ENCODE results near the gene NLGN1.

- no peak for TF ChIP-seq CTCF (IDR thresholded peaks at IDR 0.05; ENCODE audit: low read length)
- no peak for TF ChIP-seq EZH2 (IDR thresholded peaks at IDR 0.05; ENCODE audit: borderline replicate concordance, low read length)
These were observed 879.3 kb downstream of the NLGN1 start for GRCh38 chr3:174276826-174277225.

Measured in OCI-LY1 (cell line).